ENCODE results near the gene SLFN12L. TPM values are rescaled to one million over a fixed set of nuclear protein-coding genes. Genes with fewer than 3 reads are reported as not detected.

Gene SLFN12L
- total and polyA plus RNA-seq, 10 of the 15 experiments (the other 5 are each of a cell fraction or from before 2014, with no cell fraction given): 1.0 to 21.3 (median 9.4) TPM

GRCh38 chr17:35519906-35520442 lies 17.5 kb downstream of the SLFN12L start (continued):
- TF ChIP-seq ATF3 (IDR thresholded peaks at IDR 0.05; ENCODE audit: borderline replicate concordance, extremely low read depth, low read depth, low read length) (no peak), CHD1 (IDR thresholded peaks at IDR 0.05; ENCODE audit: low read depth, low read length) (no peak), PAX8 (IDR thresholded peaks at IDR 0.05) (no peak), ATF7 (IDR thresholded peaks at IDR 0.05; ENCODE audit: low read depth) (no peak), NR2F1 (conservative IDR thresholded peaks at IDR 0.05) (no peak), HDAC6 (IDR thresholded peaks at IDR 0.05; ENCODE audit: unreplicated experiment) (no peak), BCL11A (IDR thresholded peaks at IDR 0.05; ENCODE audit: low read depth, low read length) (peak; percentile 83), IRF5 (IDR thresholded peaks at IDR 0.05; ENCODE audit: borderline replicate concordance) (no peak), ZNF384 (IDR thresholded peaks at IDR 0.05; ENCODE audit: borderline replicate concordance, low read depth, low read length) (no peak), SRF (IDR thresholded peaks at IDR 0.05; ENCODE audit: low read depth in 2 of 2, low read length in 2 of 2) (no peak), NFIC (IDR thresholded peaks at IDR 0.05; ENCODE audit: low read depth, low read length) (peak; percentile 57; the same call in 1 of the 2 replicates), YY1 (IDR thresholded peaks at IDR 0.05; ENCODE audit: low read depth, low read length) (no peak), ETV6 (conservative IDR thresholded peaks at IDR 0.05 in 1 of 2, IDR thresholded peaks at IDR 0.05 in 1 of 2; ENCODE audit: borderline replicate concordance in 1 of 2, low read depth in 1 of 2) (no peak), MYB (IDR thresholded peaks at IDR 0.05; ENCODE audit: borderline replicate concordance, low read depth, low read length) (no peak), MYC (IDR thresholded peaks at IDR 0.05; ENCODE audit: insufficient read depth, insufficient read length, insufficient replicate concordance, low read length, severe bottlenecking) (no peak)

Data from GM12878 (cell line).